Fibroblast of pulmonary artery (primary cell): ENCODE data around the gene BAHCC1.
A peak's percentile ranks its signal among the peaks of the same experiment; 100 is the strongest.

Experiments used
- DNase-seq: peaks from one replicate; pipeline ENCODE4 v3.0.0-alpha.2; 2010; ENCODE audit warnings: low read depth
- H3K4me3 ChIP-seq: replicated peaks from 2 replicates; pipeline ENCODE4 v1.5.1; 2011; ENCODE audit warnings: low read depth, mild to moderate bottlenecking, control low read depth, low read length, moderate library complexity
- CTCF ChIP-seq: IDR thresholded peaks from 2 replicates; pipeline ENCODE4 v1.5.1; 2011; ENCODE audit warnings: mild to moderate bottlenecking, control low read depth, low read length, inconsistent platforms; ENCODE audit errors: missing control alignments

The BAHCC1 gene

GRCh38 chr17:81470944-81471817 is 75.9 kb downstream of the BAHCC1 start:
- DNase-seq: no peak
- no peak overlapping the region for H3K4me3 ChIP-seq
- no peak for TF ChIP-seq CTCF

GRCh38 chr17:81471818-81472456 is 76.7 kb downstream of the BAHCC1 start:
- no peak overlapping the region for H3K4me3 ChIP-seq
- peak; percentile 39 for DNase-seq
- no peak for TF ChIP-seq CTCF

- no peak for DNase-seq
- TF ChIP-seq CTCF: no peak
- H3K4me3 ChIP-seq: no peak overlapping the region
These were observed 77.8 kb downstream of the BAHCC1 start for GRCh38 chr17:81473019-81473418.

GRCh38 chr17:81474958-81475357 is 79.7 kb downstream of the BAHCC1 start:
- no peak for TF ChIP-seq CTCF
- H3K4me3 ChIP-seq: no peak overlapping the region
- DNase-seq: no peak

GRCh38 chr17:81476097-81476496 is 80.8 kb downstream of the BAHCC1 start:
- DNase-seq: no peak
- no peak for TF ChIP-seq CTCF
- H3K4me3 ChIP-seq: no peak overlapping the region

- DNase-seq: no peak
- no peak overlapping the region for H3K4me3 ChIP-seq
- TF ChIP-seq CTCF: no peak
These were observed 81.4 kb downstream of the BAHCC1 start for GRCh38 chr17:81476635-81477034.
